SK-N-MC (cell line): ENCODE measurements around the gene NAPSA.

Experiments
- EZH2 ChIP-seq: fragments of 200-600 bp; sonication (generic); IDR thresholded peaks from one replicate; pipeline ENCODE4 v1.6.1; 2017; ENCODE audit warnings: antibody characterized with exemption
- POLR2AphosphoS5 ChIP-seq: IDR thresholded peaks from 2 replicates; pipeline ENCODE4 v1.6.1; 2012; ENCODE audit warnings: mild to moderate bottlenecking, low read depth, low read length, borderline replicate concordance

GRCh38 chr19:50379602-50380001, 14.2 kb upstream of the NAPSA start:
- TF ChIP-seq POLR2AphosphoS5 (no peak), EZH2 (no peak)
